Spleen (tissue), 11 donors: ENCODE data around the gene NR3C2. TPM values are rescaled to one million over a fixed set of nuclear protein-coding genes. Genes with fewer than 3 reads are reported as not detected.

Source experiments
- DNase-seq: peaks from one replicate; pipeline ENCODE4 v3.0.0-alpha.2; 2020
- H3K27ac ChIP-seq, 8 donors: fragments of 200-600 bp; sonication (generic) in 7 of 8; 1 replicate in 4 of 8; 2 replicates in 4 of 8; pipeline versions ENCODE4 v1.5.0 to v1.8.0; 2016 to 2021; ENCODE audit warnings: inconsistent platforms in 4 of 8, mild to moderate bottlenecking in 4 of 8, moderate library complexity in 1 of 8
- H3K27me3 ChIP-seq, 7 donors: fragments of 200-600 bp; sonication (generic) in 6 of 7; replicated peaks in 1 of 7; 1 replicate in 4 of 7; 2 replicates in 3 of 7; pipeline versions ENCODE4 v1.5.0 to v1.8.0; 2016 to 2021; ENCODE audit warnings: inconsistent platforms in 3 of 7, mild to moderate bottlenecking in 1 of 7
- H3K36me3 ChIP-seq, 6 donors: fragments of 200-600 bp; sonication (generic) in 5 of 6; 1 replicate in 4 of 6; 2 replicates in 2 of 6; pipeline versions ENCODE4 v1.5.0 to v1.8.0; 2016 to 2021; ENCODE audit warnings: inconsistent platforms in 2 of 6
- H3K4me1 ChIP-seq, 6 donors: fragments of 200-600 bp; sonication (generic) in 5 of 6; 1 replicate in 3 of 6; 2 replicates in 3 of 6; pipeline versions ENCODE4 v1.5.0 to v1.8.0; 2016 to 2021; ENCODE audit warnings: inconsistent platforms in 3 of 6
- H3K4me3 ChIP-seq, 8 donors: fragments of 200-600 bp; sonication (generic) in 7 of 8; 1 replicate in 4 of 8; 2 replicates in 4 of 8; pipeline versions ENCODE4 v1.5.0 to v1.8.0; 2016 to 2021; ENCODE audit warnings: inconsistent platforms in 4 of 8, mild to moderate bottlenecking in 4 of 8, moderate library complexity in 2 of 8
- H3K9me3 ChIP-seq, 8 donors: fragments of 200-600 bp; sonication (generic) in 7 of 8; 1 replicate in 4 of 8; 2 replicates in 4 of 8; pipeline versions ENCODE4 v1.5.0 to v1.8.0; 2016 to 2021; ENCODE audit warnings: inconsistent platforms in 4 of 8
- POLR2A ChIP-seq, 3 donors: fragments of 450-650 bp; IDR thresholded peaks; one replicate each; pipeline ENCODE4 v1.5.1; 2017; ENCODE audit warnings: antibody characterized with exemption in 3 of 3, mild to moderate bottlenecking in 1 of 3
- POLR2AphosphoS5 ChIP-seq, 3 donors: sonication (generic); formaldehyde crosslinking; IDR thresholded peaks; one replicate each; pipeline ENCODE4 v1.5.1; 2017; ENCODE audit warnings: antibody characterized with exemption in 3 of 3
- WGBS, 5 donors: extraction: QIAGEN DNeasy Blood & Tissue Kit in 3 of 5; methylation state at CpG; one replicate each; pipeline versions ENCODE4 v1.1.5 to v1.1.7; 2013 to 2018; 5-methylcytosine and 5-hydroxymethylcytosine counted together
- intact Hi-C: fragments of 100-400 bp; cut with DNase I; formaldehyde crosslinking; loops from one replicate; pipeline ENCODE4 v1.15.0; 2023; ENCODE audit warnings: low total_unique reads
- polyA plus RNA-seq, 3 donors: library from polyadenylated mRNA; stranded (reverse); fragments of 200-250 nt; gene quantifications; one replicate each; pipeline ENCODE4 v1.2.1, GENCODE V29; 2013
- total RNA-seq, 7 donors: library from RNA; depleted of rRNA in 3 of 7; stranded (reverse); fragments of >200 nt in 3 of 7; fragmentation: NEBNext Ultra II Directional in 4 of 7; extraction: Animal tissue kit (Norgen Biotek cat#: 25700) in 4 of 7; gene quantifications; one replicate each; pipeline versions ENCODE4 v1.1.0 to v1.2.1, GENCODE V29; 2016 to 2021
- TF ChIP-seq, protein P1 (sequence below), 11 experiments: fragments of 200-600 bp in 7 of 11; fragments of 450-650 bp in 4 of 11; sonication (generic) in 4 of 11; IDR thresholded peaks in 8 of 11; conservative IDR thresholded peaks in 3 of 11; 1 replicate in 7 of 11; 2 replicates in 4 of 11; pipeline versions ENCODE4 v1.4.0 to v1.8.0; 2016 to 2021; ENCODE audit warnings: antibody characterized with exemption in 11 of 11, inconsistent platforms in 4 of 11, mild to moderate bottlenecking in 1 of 11
- donor health status: healthy with polysubstance abuse.
- donor health status: DM: no; HTN: no; CAD: no; lungs with moderate emphysema.
- donor health status: DM: no; HTN: no; CAD: no.
- donor health status: Bipolar disorder and iron deficiency.
- donor health status: healthy.
- donor health status: DM: no; HTN: no; CAD: no.
- donor health status: DM: yes; HTN: yes; CAD: no.

NR3C2 gene
- total and polyA plus RNA-seq, 10 donors, result 1.2 to 25.9 (median 16.2) TPM

GRCh38 chr4:148069895-148070178 is 372.4 kb downstream of the NR3C2 start:
- Histone ChIP-seq H3K4me3 (no peak overlapping the region), H3K4me1 (peaks cover 0 to 26% (median 4%) of the 10 kb centered on the region in 6 donors), H3K9me3 (peaks cover 0 to 23% (median 16%) of the 10 kb centered on the region in 8 donors), H3K36me3 (peaks cover 0 to 49% (median 3%) of the 10 kb centered on the region in 6 donors), H3K27me3 (no peaks in the 10 kb centered on the region), H3K27ac (no peak overlapping the region)
- whole genome bisulfite sequencing, 5 donors, result 36 to 71% (median 62%) methylated on average over 3 of the region's 3 CpGs
- TF ChIP-seq POLR2AphosphoS5 (IDR thresholded peaks at IDR 0.05) (no peak), POLR2A (IDR thresholded peaks at IDR 0.05) (no peak)
- TF ChIP-seq, protein P1, sequence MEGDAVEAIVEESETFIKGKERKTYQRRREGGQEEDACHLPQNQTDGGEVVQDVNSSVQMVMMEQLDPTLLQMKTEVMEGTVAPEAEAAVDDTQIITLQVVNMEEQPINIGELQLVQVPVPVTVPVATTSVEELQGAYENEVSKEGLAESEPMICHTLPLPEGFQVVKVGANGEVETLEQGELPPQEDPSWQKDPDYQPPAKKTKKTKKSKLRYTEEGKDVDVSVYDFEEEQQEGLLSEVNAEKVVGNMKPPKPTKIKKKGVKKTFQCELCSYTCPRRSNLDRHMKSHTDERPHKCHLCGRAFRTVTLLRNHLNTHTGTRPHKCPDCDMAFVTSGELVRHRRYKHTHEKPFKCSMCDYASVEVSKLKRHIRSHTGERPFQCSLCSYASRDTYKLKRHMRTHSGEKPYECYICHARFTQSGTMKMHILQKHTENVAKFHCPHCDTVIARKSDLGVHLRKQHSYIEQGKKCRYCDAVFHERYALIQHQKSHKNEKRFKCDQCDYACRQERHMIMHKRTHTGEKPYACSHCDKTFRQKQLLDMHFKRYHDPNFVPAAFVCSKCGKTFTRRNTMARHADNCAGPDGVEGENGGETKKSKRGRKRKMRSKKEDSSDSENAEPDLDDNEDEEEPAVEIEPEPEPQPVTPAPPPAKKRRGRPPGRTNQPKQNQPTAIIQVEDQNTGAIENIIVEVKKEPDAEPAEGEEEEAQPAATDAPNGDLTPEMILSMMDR (IDR thresholded peaks at IDR 0.05 in 8 of 11, conservative IDR thresholded peaks at IDR 0.05 in 3 of 11), result no peak
- intact Hi-C loops, result loop anchor here (10.0 kb wide), 1 partner anchor 375 kb away; the partner anchor contains the start of gene NR3C2
- no peak for DNase-seq

DNA sequence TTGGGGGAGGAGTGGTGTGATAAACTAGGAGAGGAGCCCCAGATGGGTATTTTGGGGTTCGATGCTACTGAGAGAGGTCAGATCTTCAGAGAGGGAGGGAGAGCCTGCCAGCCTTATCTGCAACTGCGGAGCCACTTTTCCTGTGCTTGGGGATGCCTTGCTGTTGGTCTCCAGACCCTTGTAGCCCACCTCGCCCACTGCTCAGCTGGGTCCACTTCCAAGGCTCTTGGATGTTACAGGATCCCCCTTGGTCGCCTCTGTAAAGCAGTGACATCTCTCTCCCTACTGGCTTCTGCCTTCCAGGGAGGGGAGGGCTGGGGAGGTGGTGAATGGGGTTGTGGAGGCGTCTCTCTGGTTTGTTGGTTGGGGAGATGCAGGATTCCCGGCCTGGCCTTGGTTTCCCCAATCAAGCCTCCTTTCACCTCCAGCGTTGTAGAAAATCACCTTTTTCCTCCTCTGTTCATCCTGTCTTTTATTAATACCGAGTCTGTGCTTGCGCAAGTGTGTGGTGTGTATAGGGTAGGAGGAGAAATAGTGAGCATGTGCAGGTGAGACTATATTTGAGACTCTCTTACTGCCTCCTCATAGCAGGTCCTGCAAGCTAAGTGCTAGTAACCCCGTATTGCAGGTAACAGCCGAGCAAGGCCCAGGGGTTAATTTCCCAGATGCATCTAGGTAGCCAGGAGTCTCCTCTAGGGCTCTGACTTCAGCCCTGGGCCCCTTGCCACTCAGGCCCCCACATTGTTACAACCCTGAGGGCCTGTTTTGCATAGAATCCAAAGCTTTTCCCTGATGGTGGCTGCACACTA is 372.9 kb downstream of the NR3C2 start:
- Histone ChIP-seq H3K9me3 (peaks cover 0 to 17% (median 10%) of the 10 kb centered on the region in 8 donors), H3K27ac (no peak overlapping the region), H3K4me1 (peaks cover 0 to 26% (median 4%) of the 10 kb centered on the region in 6 donors), H3K36me3 (peaks cover 0 to 49% (median under 1%) of the 10 kb centered on the region in 6 donors), H3K27me3 (no peaks in the 10 kb centered on the region), H3K4me3 (no peak overlapping the region)
- WGBS, 5 donors, result 86 to 91% (median 88%) methylated on average over 10 to 11 of the region's 11 CpGs
- intact Hi-C loops, result loop anchor here (10.0 kb wide), 1 partner anchor 376 kb away; the partner anchor contains the start of gene NR3C2
- TF ChIP-seq POLR2AphosphoS5 (IDR thresholded peaks at IDR 0.05) (no peak), POLR2A (IDR thresholded peaks at IDR 0.05) (no peak)
- TF ChIP-seq, protein P1 (IDR thresholded peaks at IDR 0.05 in 8 of 11, conservative IDR thresholded peaks at IDR 0.05 in 3 of 11), result no peak
- no peak for DNase-seq

- no peak for DNase-seq
- H3K27me3 ChIP-seq, result no peaks in the 10 kb centered on the region
- H3K4me3 ChIP-seq, result no peak overlapping the region
- H3K9me3 ChIP-seq, result peaks cover 0 to 7% (median under 1%) of the 10 kb centered on the region in 8 donors
- TF ChIP-seq POLR2A (IDR thresholded peaks at IDR 0.05), result no peak
- no peak for TF ChIP-seq POLR2AphosphoS5 (IDR thresholded peaks at IDR 0.05)
- TF ChIP-seq, protein P1 (IDR thresholded peaks at IDR 0.05 in 8 of 11, conservative IDR thresholded peaks at IDR 0.05 in 3 of 11), result no peak
- H3K4me1 ChIP-seq, result peaks cover 0 to 26% (median 4%) of the 10 kb centered on the region in 6 donors
- no peak overlapping the region for H3K27ac ChIP-seq
- intact Hi-C loops, result loop anchor here (10.0 kb wide), 1 partner anchor 377 kb away; the partner anchor contains the start of gene NR3C2
- H3K36me3 ChIP-seq, result peaks cover 0 to 44% (median 0%) of the 10 kb centered on the region in 6 donors
- WGBS, 5 donors, result 81 to 88% (median 84%) methylated on average over 12 to 13 of the region's 13 CpGs
Observed at GRCh38 chr4:148068065-148068911, 373.9 kb downstream of the NR3C2 start.
